Mesothelial cell of epicardium (in vitro differentiated cells): ENCODE results near the gene RASSF5. TPM values are rescaled to one million over a fixed set of nuclear protein-coding genes. Genes with fewer than 3 reads are reported as not detected.

Source experiments
- DNase-seq, 2 experiments: peaks; one replicate each; pipeline ENCODE4 v3.0.0; 2021; ENCODE audit warnings: low spot score in 2 of 2; ENCODE audit not compliant: unreplicated experiment in 2 of 2
- H3K27ac Mint-ChIP-seq: 2 replicates; pipeline ENCODE4 v1.8.0; 2021; ENCODE audit warnings: mixed read lengths
- H3K27me3 Mint-ChIP-seq: 2 replicates; pipeline ENCODE4 v1.8.0; 2021; ENCODE audit warnings: low read depth, mixed read lengths
- H3K36me3 Mint-ChIP-seq: 2 replicates; pipeline ENCODE4 v1.8.0; 2021; ENCODE audit warnings: mixed read lengths
- H3K4me1 Mint-ChIP-seq: 2 replicates; pipeline ENCODE4 v1.8.0; 2021; ENCODE audit warnings: mixed read lengths
- H3K4me3 Mint-ChIP-seq: 2 replicates; pipeline ENCODE4 v1.8.0; 2021; ENCODE audit warnings: mild to moderate bottlenecking, moderate library complexity, mixed read lengths
- H3K9me3 Mint-ChIP-seq: 2 replicates; pipeline ENCODE4 v1.8.0; 2021; ENCODE audit warnings: mixed read lengths
- CTCF ChIP-seq: fragments of 200-600 bp; sonication (generic); IDR thresholded peaks from one replicate; pipeline ENCODE4 v1.5.0; 2021; ENCODE audit warnings: antibody characterized with exemption; ENCODE audit not compliant: unreplicated experiment
- total RNA-seq: library from RNA; stranded (reverse); gene quantifications from 3 replicates; pipeline ENCODE4 v1.2.1, GENCODE V29; 2021

Gene RASSF5
- total RNA-seq, 1 donor from 2014 or later = 6.8 TPM

DNA sequence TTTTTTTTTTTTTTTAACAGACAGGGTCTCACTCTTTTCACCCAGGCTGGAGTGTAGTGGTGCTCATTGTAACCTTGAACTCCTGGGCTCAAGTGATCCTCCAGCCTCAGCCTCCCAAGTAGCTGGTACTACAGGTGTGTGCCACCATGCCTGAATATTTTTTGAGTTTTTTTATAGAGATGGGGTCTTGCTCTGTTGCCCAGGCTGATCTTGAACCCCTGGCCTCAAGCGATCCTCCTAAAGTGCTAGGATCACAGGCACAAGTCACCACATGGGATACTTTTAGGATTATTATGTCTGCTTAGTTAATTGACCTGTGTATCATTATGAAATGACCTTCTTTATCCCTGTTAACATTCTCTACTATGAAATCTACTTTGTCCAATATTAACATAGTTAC lies 38.0 kb downstream of the RASSF5 start:
- no peak overlapping the region for H3K4me3 Mint-ChIP-seq
- peaks cover 13% of the 10 kb centered on the region for H3K27me3 Mint-ChIP-seq
- H3K36me3 Mint-ChIP-seq = no peaks in the 10 kb centered on the region
- H3K4me1 Mint-ChIP-seq = peaks cover 3% of the 10 kb centered on the region
- no peak overlapping the region for H3K27ac Mint-ChIP-seq
- DNase-seq = no peak
- no peak for TF ChIP-seq CTCF
- no peaks in the 10 kb centered on the region for H3K9me3 Mint-ChIP-seq

DNA sequence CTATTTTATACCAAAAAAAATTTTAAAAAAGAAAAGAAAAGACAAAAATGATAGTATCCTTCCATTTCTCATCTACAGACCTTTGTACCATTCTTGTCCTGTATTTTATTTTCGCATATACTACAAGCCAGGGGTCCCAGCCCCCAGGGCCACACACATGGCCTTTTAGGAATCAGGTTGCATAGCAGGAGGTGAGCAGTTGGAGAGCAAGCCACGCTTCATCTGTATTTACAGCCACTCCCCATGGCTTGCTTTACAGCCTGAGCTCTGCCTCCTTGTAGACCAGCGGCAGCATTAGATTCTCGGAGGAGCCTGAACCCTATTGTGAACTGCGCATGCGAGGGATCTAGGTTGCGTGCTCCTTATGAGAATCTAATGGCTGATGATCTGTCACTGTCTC lies 39.8 kb downstream of the RASSF5 start:
- no peak for TF ChIP-seq CTCF
- Mint-ChIP-seq H3K27ac (no peak overlapping the region), H3K36me3 (no peaks in the 10 kb centered on the region), H3K9me3 (no peaks in the 10 kb centered on the region), H3K4me3 (no peak overlapping the region), H3K4me1 (peaks cover 3% of the 10 kb centered on the region), H3K27me3 (peaks cover 15% of the 10 kb centered on the region)
- no peak for DNase-seq

DNA sequence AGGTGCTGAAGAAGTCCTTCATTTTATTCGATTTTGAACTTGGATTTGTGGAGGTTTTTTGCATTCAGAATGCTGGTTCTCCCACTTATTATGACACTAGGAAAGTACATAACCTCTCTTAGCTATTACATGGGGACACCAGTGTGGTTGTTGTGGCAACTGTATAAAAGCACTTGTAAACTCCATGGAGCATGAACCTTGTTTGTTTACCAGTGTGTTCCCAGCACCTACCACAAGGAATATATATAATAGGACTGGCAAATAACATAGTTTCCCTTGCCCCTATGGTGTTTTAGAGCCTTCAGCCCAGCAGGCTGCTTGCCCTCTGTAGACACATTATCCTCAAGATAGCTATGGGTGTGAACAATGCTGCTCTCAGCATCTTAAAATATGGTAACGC lies 43.1 kb downstream of the RASSF5 start:
- Mint-ChIP-seq H3K36me3 (no peaks in the 10 kb centered on the region), H3K4me1 (peaks cover 7% of the 10 kb centered on the region), H3K4me3 (no peak overlapping the region), H3K27ac (no peak overlapping the region), H3K9me3 (no peaks in the 10 kb centered on the region), H3K27me3 (peaks cover 29% of the 10 kb centered on the region)
- no peak for TF ChIP-seq CTCF
- DNase-seq = no peak

DNA sequence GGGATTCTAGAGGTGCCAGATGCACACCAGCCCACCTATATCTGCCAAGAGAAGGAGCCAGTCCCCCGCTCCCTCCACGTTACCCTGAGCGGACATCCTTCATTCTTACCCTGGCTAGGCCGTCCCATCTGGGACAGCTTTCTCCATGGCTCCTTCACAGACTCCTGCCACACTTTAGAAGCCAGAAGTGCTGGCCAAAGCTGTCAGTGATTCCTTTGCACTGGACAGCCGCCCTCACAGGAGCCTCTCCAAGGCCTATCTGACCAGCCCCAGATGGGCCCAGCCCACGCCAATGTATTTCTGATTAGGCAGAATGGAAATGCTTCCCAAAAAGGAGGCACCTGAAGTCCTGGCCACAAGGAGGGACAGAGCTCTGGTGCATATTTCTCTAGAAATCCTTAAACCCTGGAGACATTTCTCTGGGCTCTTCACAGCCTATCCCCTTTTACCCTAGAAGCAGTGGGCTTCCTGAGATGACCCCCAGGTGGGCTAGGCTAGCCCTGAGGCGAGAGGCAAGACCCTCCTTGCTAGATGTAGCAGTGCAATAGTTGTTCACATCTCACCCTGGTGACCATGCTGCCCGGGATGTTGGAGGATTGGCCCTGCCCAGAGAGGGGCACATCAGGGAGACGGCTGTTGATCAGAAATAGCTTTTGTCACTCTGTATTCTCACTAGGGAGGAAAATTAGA lies 44.1 kb downstream of the RASSF5 start:
- H3K4me3 Mint-ChIP-seq = no peak overlapping the region
- H3K9me3 Mint-ChIP-seq = no peaks in the 10 kb centered on the region
- H3K27ac Mint-ChIP-seq = no peak overlapping the region
- no peak for TF ChIP-seq CTCF
- H3K4me1 Mint-ChIP-seq = peaks cover 16% of the 10 kb centered on the region
- no peak for DNase-seq
- H3K27me3 Mint-ChIP-seq = peaks cover 33% of the 10 kb centered on the region
- H3K36me3 Mint-ChIP-seq = no peaks in the 10 kb centered on the region

- Mint-ChIP-seq H3K27me3 (peaks cover 34% of the 10 kb centered on the region), H3K9me3 (no peaks in the 10 kb centered on the region), H3K27ac (no peak overlapping the region), H3K36me3 (no peaks in the 10 kb centered on the region), H3K4me1 (peaks cover 18% of the 10 kb centered on the region), H3K4me3 (no peak overlapping the region)
- no peak for TF ChIP-seq CTCF
- DNase-seq = no peak
These were observed 44.6 kb downstream of the RASSF5 start for GRCh38 chr1:206551986-206552326.

DNA sequence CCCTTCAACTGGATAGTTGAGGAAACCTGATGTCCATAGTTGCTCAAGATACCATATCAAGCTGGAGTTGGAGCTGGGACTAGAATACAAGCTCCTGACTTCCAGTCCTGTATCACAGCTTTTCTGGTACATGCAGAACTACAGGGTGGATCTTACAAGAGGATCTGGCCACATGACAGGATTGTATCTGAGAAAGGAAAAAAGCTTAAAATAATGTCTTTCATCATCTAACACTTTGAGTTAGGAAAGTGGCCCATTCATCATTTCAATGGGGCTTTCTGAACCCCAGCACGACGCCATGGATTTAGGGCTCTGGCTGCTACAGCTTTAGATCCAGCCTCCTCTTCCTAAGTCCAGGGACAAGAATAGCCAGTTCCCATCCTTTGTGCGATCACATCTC lies 46.9 kb downstream of the RASSF5 start:
- H3K36me3 Mint-ChIP-seq = no peaks in the 10 kb centered on the region
- H3K4me1 Mint-ChIP-seq = peaks cover 34% of the 10 kb centered on the region
- H3K27me3 Mint-ChIP-seq = peaks cover 34% of the 10 kb centered on the region
- TF ChIP-seq CTCF = no peak
- no peak for DNase-seq
- no peak overlapping the region for H3K27ac Mint-ChIP-seq
- H3K4me3 Mint-ChIP-seq = no peak overlapping the region
- no peaks in the 10 kb centered on the region for H3K9me3 Mint-ChIP-seq
